ENCODE measurements around the gene SPRYD4.

Gene SPRYD4

GRCh38 chr12:56521209-56521589, 52.8 kb downstream of the SPRYD4 start:
- no peak overlapping the region for H3K27ac ChIP-seq (ENCODE audit: low read length)
- H3K4me3 ChIP-seq (ENCODE audit: low read length): no peak overlapping the region
- H3K36me3 ChIP-seq (ENCODE audit: control insufficient read depth, insufficient read depth, low read length): no peaks in the 10 kb centered on the region
- no peak for DNase-seq (ENCODE audit: low read depth, low spot score)
- peaks cover 4% of the 10 kb centered on the region; the same call in 1 of the 2 replicates for H3K4me1 ChIP-seq (ENCODE audit: control insufficient read depth, insufficient read depth, low read length)
- no peaks in the 10 kb centered on the region for H3K9me3 ChIP-seq (ENCODE audit: control insufficient read depth, insufficient read depth, low read length)
- no peaks in the 10 kb centered on the region for H3K27me3 ChIP-seq (ENCODE audit: control insufficient read depth, insufficient read depth, low read length)
- no CpG with 5 or more reads among the region's 8 CpGs for WGBS (ENCODE audit: insufficient coverage, insufficient read length)

- no CpG with 5 or more reads among the region's 15 CpGs for WGBS (ENCODE audit: insufficient coverage, insufficient read length)
- H3K36me3 ChIP-seq (ENCODE audit: control insufficient read depth, insufficient read depth, low read length): no peaks in the 10 kb centered on the region
- H3K27me3 ChIP-seq (ENCODE audit: control insufficient read depth, insufficient read depth, low read length): no peaks in the 10 kb centered on the region
- H3K4me3 ChIP-seq (ENCODE audit: low read length): peak within 1 kb of the TSS; percentile 30; the same call in 1 of the 2 replicates
- peak; percentile 64 for DNase-seq (ENCODE audit: low read depth, low spot score)
- H3K4me1 ChIP-seq (ENCODE audit: control insufficient read depth, insufficient read depth, low read length): peaks cover 4% of the 10 kb centered on the region; the same call in 1 of the 2 replicates
- no peak within 1 kb of the TSS for H3K27ac ChIP-seq (ENCODE audit: low read length)
- no peaks in the 10 kb centered on the region for H3K9me3 ChIP-seq (ENCODE audit: control insufficient read depth, insufficient read depth, low read length)
These were observed 53.4 kb downstream of the SPRYD4 start, which contains the start of gene RBMS2 for GRCh38 chr12:56521590-56522371. Gene RBMS2 (plus strand): TSS chr12:56521820. CDS start chr12:56522024, 204 bp downstream.

GRCh38 chr12:56522411-56523193, 54.2 kb downstream of the SPRYD4 start:
- Histone ChIP-seq H3K27me3 (ENCODE audit: control insufficient read depth, insufficient read depth, low read length) (no peaks in the 10 kb centered on the region), H3K4me1 (ENCODE audit: control insufficient read depth, insufficient read depth, low read length) (peaks cover 4% of the 10 kb centered on the region; the same call in 1 of the 2 replicates), H3K27ac (ENCODE audit: low read length) (no peak overlapping the region), H3K9me3 (ENCODE audit: control insufficient read depth, insufficient read depth, low read length) (no peaks in the 10 kb centered on the region), H3K36me3 (ENCODE audit: control insufficient read depth, insufficient read depth, low read length) (no peaks in the 10 kb centered on the region), H3K4me3 (ENCODE audit: low read length) (peak overlapping the region; percentile 30; the same call in 1 of the 2 replicates)
- no peak for DNase-seq (ENCODE audit: low read depth, low spot score)
- WGBS (ENCODE audit: insufficient coverage, insufficient read length): no CpG with 5 or more reads among the region's 4 CpGs

- H3K36me3 ChIP-seq (ENCODE audit: control insufficient read depth, insufficient read depth, low read length): no peaks in the 10 kb centered on the region
- no peak for DNase-seq (ENCODE audit: low read depth, low spot score)
- H3K27ac ChIP-seq (ENCODE audit: low read length): no peak overlapping the region
- H3K4me1 ChIP-seq (ENCODE audit: control insufficient read depth, insufficient read depth, low read length): 0 out of 2 replicates have a peak, but pooled peaks cover 2% of the 10 kb centered on the region
- WGBS (ENCODE audit: insufficient coverage, insufficient read length): no CpG with 5 or more reads among the region's 1 CpG
- H3K4me3 ChIP-seq (ENCODE audit: low read length): no peak overlapping the region
- H3K27me3 ChIP-seq (ENCODE audit: control insufficient read depth, insufficient read depth, low read length): no peaks in the 10 kb centered on the region
- H3K9me3 ChIP-seq (ENCODE audit: control insufficient read depth, insufficient read depth, low read length): no peaks in the 10 kb centered on the region
These were observed 60.5 kb downstream of the SPRYD4 start for GRCh38 chr12:56528846-56529245.

Measured in iPS DF 6.9 (cell line).